ENCODE data around the gene EZR. TPM values are rescaled to one million over a fixed set of nuclear protein-coding genes. Genes with fewer than 3 reads are reported as not detected.
A peak's percentile ranks its signal among the peaks of the same experiment; 100 is the strongest.

EZR gene
- total RNA-seq, 2 experiments from 2014 or later = 255 to 256 TPM

DNA sequence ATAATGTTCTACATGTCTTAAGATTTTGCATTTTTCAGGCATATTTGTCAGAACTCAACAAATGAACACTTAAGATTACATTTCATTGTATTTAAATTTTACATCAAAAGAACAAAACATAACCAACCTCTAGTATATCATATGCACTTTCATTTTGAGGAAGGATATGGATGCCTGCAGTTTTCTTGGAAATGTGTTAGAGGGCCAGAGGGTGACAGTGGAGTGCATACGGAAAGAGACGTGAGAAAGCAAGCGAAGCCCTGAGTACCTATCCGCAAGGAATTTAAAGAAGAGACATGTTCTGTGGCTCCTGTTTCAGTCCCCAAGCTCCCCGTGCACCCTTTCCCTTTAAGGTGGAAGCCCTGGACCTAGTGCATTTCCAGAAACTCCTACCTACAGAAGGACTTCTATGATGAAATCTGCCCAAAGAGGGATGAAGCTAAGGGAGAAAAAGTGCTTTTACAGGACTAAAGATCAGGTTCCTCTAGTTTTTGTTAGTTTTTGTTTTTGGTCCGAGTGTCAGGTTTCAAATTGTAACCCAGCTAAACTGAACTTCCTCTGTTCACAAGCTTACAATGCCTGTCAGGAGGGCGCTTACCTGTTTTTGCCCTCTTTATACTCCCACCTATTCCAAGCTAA, 38.8 kb downstream of the EZR start:
- peak overlapping the region; percentile 60 for H3K27ac Mint-ChIP-seq
- H3K4me3 Mint-ChIP-seq = no peak overlapping the region
- ChIA-PET CTCF (interaction anchor here (0.7 to 0.9 kb wide), 2 partner anchors 191 to 193 kb away, joined by 3 read pairs; no protein-coding TSS in a partner anchor), POLR2A (interaction anchor here (1.2 kb wide), 1 partner anchor 44 kb away, joined by 3 read pairs; no protein-coding TSS in a partner anchor)
- H3K9me3 Mint-ChIP-seq = no peaks in the 10 kb centered on the region
- H3K4me1 Mint-ChIP-seq (ENCODE audit: low read depth) = peaks cover 36% of the 10 kb centered on the region
- intact Hi-C loops (cut with micrococcal nuclease) = no loop called here
- peaks cover 85% of the 10 kb centered on the region for H3K36me3 Mint-ChIP-seq
- H3K27me3 Mint-ChIP-seq = no peaks in the 10 kb centered on the region
- DNase-seq = no peak

DNA sequence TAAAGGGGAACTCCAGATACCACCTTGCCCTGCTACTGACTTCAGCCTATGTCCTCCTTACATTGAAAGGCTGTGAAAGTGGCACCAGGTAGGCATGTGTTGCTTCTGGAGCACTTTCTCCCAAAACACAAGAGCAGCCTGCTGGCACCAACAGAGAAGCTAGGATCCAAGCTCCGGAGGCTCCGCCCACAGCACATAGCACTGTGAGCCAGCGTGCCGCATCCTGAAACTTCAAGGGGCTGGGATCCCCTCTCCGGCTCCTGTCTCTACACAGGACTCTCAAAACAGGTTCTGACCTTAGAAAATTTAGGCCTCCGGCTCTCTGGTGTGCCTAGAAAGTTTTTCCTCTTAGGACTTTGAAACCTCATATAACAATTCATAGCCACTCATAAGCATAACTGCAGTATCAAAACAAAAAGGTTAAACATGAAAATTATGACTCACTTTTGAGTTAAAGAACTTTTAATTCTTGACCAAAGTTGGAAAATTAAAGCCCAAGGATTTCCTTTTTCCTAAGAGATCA, 41.1 kb downstream of the EZR start:
- peaks cover 83% of the 10 kb centered on the region for H3K36me3 Mint-ChIP-seq
- H3K4me1 Mint-ChIP-seq (ENCODE audit: low read depth) = peaks cover 46% of the 10 kb centered on the region
- intact Hi-C loops (cut with micrococcal nuclease) = loop anchor here (5.0 kb wide), 1 partner anchor 194 kb away; no protein-coding TSS in a partner anchor
- H3K4me3 Mint-ChIP-seq = no peak overlapping the region
- H3K9me3 Mint-ChIP-seq = no peaks in the 10 kb centered on the region
- ChIA-PET POLR2A (no interaction called here), CTCF (no interaction called here)
- H3K27ac Mint-ChIP-seq = peak overlapping the region; percentile 85
- no peaks in the 10 kb centered on the region for H3K27me3 Mint-ChIP-seq
- no peak for DNase-seq

DNA sequence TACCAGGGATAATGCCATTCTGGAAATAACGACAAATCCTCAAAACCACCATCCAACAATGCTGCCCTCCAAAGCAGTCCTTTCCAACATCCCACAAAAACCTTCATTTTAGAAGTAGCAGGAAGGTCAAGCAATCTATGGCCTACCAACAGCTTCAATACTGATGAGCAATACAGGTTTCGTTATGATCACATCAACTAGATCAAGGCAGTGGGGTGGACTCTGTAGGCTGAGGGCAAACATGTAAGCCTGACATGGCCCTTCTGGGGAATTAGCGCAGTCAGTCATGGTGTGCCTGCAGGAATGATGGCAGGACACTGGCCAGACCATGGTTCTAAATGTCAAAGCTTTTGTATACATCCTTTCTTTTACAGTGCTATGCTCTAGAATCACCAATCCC, 41.7 kb downstream of the EZR start:
- H3K4me3 Mint-ChIP-seq = no peak overlapping the region
- ChIA-PET CTCF (no interaction called here), POLR2A (no interaction called here)
- H3K4me1 Mint-ChIP-seq (ENCODE audit: low read depth) = peaks cover 51% of the 10 kb centered on the region
- peaks cover 82% of the 10 kb centered on the region for H3K36me3 Mint-ChIP-seq
- no peaks in the 10 kb centered on the region for H3K27me3 Mint-ChIP-seq
- DNase-seq = no peak
- H3K9me3 Mint-ChIP-seq = no peaks in the 10 kb centered on the region
- peak overlapping the region; percentile 85 for H3K27ac Mint-ChIP-seq
- intact Hi-C loops (cut with micrococcal nuclease) = loop anchor here (5.0 kb wide), 1 partner anchor 195 kb away; no protein-coding TSS in a partner anchor

DNA sequence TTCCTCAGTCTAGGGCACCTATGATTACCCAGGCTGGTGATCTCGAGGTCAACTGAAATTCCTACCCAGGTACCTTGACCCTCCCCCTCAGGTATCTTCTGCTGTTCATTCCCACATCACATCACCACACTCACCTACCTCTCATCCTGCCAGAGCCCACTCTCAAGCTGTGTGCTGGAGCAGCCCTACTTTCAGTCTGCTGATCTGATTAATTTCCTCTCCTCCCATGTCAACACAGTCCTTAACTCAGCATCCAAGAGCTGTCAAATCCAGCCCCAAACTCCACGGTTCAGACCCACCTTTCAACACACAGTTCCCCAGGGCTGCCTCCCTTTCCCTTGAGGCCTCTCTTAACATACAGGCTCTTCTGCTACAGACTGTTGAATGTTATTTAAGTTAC, 42.4 kb downstream of the EZR start:
- Mint-ChIP-seq H3K36me3 (peaks cover 82% of the 10 kb centered on the region), H3K9me3 (no peaks in the 10 kb centered on the region), H3K27ac (peak overlapping the region; percentile 85), H3K4me3 (no peak overlapping the region), H3K27me3 (no peaks in the 10 kb centered on the region), H3K4me1 (ENCODE audit: low read depth) (peaks cover 59% of the 10 kb centered on the region)
- ChIA-PET POLR2A (no interaction called here), CTCF (no interaction called here)
- no peak for DNase-seq
- intact Hi-C loops (cut with micrococcal nuclease) = loop anchor here (5.0 kb wide), 1 partner anchor 196 kb away; no protein-coding TSS in a partner anchor

DNA sequence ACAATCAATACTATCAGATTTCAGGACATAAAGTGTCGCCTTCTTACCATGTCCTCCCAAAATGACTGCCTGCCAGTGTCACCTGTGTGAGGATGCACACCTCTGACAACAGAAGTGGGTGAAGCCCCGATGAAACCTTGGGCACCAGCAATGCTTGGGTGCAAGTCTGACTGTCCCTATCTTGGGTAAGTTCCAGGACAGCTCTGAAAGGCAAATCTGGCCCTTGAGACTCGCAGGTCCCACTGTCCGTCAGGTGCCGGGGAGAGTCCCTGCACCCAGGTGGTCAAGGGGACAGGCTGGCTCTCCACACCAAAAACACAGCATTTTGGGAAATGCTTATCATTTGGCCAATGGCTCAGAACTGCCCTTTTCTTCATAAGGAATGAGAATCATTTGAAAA, 43.3 kb downstream of the EZR start:
- POLR2A ChIA-PET = no interaction called here
- Mint-ChIP-seq H3K4me1 (ENCODE audit: low read depth) (peaks cover 65% of the 10 kb centered on the region), H3K27me3 (no peaks in the 10 kb centered on the region), H3K4me3 (no peak overlapping the region), H3K9me3 (no peaks in the 10 kb centered on the region), H3K27ac (no peak overlapping the region), H3K36me3 (peaks cover 81% of the 10 kb centered on the region)
- intact Hi-C loops (cut with micrococcal nuclease) = loop anchor here (5.0 kb wide), 1 partner anchor 196 kb away; no protein-coding TSS in a partner anchor
- CTCF ChIA-PET = no interaction called here
- DNase-seq = no peak

DNA sequence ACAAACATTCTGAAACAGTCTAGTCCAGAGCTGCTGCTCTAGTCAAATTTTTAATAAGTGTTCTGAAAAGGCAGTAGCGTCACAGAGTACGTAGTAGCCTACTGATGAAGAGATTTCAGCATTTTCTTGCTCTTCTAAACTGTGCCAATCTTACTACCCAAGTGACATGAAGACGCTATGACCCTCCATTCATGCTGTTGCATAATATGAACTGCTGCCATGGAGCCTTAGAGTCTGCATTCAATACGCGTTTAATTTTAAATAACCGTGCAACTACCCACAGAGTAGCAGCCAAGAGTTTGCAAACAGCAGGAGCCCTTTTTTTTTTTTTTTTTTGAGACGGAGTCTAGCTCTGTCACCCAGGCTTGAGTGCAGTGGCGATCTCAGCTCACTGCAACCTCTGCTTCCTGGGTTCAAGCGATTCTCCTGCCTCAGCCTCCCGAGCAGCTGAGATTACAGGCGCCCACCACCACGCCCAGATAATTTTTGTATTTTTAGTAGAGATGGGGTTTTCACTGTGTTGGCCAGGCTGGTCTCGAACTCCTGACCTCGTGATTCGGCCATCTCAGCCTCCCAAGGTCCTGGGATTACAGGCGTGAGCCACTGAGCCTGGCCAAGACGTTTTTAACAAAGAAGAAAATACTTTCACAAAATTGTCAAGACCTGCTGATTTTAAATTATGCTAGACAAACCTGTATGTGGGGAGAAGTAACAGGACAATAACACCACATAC, 44.3 kb downstream of the EZR start:
- Mint-ChIP-seq H3K27ac (no peak overlapping the region), H3K27me3 (no peaks in the 10 kb centered on the region), H3K4me3 (no peak overlapping the region), H3K9me3 (no peaks in the 10 kb centered on the region), H3K4me1 (ENCODE audit: low read depth) (peaks cover 68% of the 10 kb centered on the region), H3K36me3 (peaks cover 83% of the 10 kb centered on the region)
- DNase-seq = no peak
- intact Hi-C loops (cut with micrococcal nuclease) = loop anchor here (5.0 kb wide), 1 partner anchor 197 kb away; no protein-coding TSS in a partner anchor
- ChIA-PET CTCF (interaction anchor here (1.6 kb wide), 1 partner anchor 84 kb away, joined by 6 read pairs; no protein-coding TSS in a partner anchor), POLR2A (no interaction called here)

DNA sequence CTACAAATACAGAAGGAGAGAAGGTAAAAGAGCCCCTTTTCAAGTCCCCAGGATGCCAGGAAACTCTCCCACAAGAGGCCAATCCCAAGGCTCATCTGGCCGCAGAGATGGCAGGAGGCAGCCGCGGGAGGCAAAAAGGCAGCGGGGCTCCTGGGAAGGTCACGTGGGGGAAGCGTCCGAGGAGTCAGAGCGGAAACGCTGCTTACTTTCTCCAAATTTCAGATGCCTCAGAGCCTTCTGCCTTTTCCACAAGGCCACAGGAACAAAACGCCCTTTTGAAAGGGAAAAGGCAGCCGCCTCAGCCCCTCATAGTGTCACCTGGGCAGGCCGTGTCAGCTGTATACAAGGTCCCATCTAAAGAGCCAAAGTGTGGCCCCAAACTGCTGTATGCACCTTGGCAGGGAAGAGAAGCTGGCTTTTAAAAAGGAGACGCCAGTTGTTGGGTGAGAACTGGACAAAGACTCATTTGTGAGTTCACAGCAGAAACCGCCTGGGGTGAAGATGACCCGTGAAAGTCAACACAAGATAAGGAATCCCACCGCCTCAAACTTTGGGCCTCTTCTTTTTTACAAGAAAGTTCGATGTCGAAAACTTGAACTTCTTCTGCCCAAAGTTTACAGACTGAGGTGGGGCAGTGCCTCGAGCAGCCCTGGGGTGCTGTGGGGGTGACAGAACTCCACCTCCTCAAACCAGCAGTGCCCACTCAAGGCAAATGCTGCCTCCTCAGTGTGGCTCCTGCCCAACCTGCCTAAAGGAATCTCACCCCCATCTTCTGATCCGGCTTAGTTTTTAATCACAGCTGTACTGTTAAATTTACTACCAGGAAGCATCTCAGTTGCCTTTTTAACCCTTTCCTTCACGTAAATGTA, 45.4 kb downstream of the EZR start:
- H3K4me1 Mint-ChIP-seq (ENCODE audit: low read depth) = peaks cover 62% of the 10 kb centered on the region
- peak overlapping the region; percentile 78 for H3K27ac Mint-ChIP-seq
- DNase-seq = no peak
- POLR2A ChIA-PET = interaction anchor here (0.6 kb wide), 1 partner anchor 11 kb away, joined by 3 read pairs; no protein-coding TSS in a partner anchor
- no peak overlapping the region for H3K4me3 Mint-ChIP-seq
- CTCF ChIA-PET = interaction anchor here (1.6 kb wide), 1 partner anchor 83 kb away, joined by 6 read pairs; no protein-coding TSS in a partner anchor
- H3K27me3 Mint-ChIP-seq = no peaks in the 10 kb centered on the region
- H3K9me3 Mint-ChIP-seq = no peaks in the 10 kb centered on the region
- intact Hi-C loops (cut with micrococcal nuclease) = no loop called here
- peaks cover 86% of the 10 kb centered on the region for H3K36me3 Mint-ChIP-seq

DNA sequence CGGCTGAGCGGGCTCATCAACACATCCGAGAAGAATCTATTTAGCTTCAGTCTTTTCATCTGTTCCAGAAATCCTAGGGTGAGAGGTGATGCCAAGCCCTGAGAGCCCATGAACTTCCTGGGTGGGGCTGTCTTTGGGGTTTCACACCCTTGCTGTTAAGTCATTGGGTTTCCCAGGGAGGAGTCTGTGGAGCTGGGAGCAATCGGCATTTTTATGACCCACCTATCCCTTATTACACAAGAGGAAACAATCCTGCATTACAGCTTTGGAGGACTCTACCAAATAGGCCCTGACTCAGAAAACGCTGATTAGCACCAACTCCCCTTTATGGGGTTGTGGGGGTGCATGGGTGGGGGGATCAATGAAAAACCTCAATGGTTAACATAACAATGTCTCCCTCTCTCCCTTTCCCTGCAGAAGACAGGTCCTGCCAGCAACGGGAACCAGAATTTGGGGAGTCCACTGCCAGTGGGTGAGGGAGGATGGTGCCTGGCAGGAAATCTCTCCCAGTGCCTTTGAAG, 46.3 kb downstream of the EZR start:
- no peak for DNase-seq
- Mint-ChIP-seq H3K4me1 (ENCODE audit: low read depth) (peaks cover 55% of the 10 kb centered on the region), H3K4me3 (no peak overlapping the region), H3K9me3 (no peaks in the 10 kb centered on the region), H3K36me3 (peaks cover 84% of the 10 kb centered on the region), H3K27ac (peak overlapping the region; percentile 78), H3K27me3 (no peaks in the 10 kb centered on the region)
- CTCF ChIA-PET = interaction anchor here (1.2 to 2.3 kb wide), 2 partner anchors 20 to 201 kb away, joined by 4 to 6 read pairs; no protein-coding TSS in a partner anchor
- intact Hi-C loops (cut with micrococcal nuclease) = no loop called here
- POLR2A ChIA-PET = interaction anchor here (1.0 to 2.3 kb wide), 2 partner anchors 10 to 47 kb away, joined by 3 to 7 read pairs; no protein-coding TSS in a partner anchor

DNA sequence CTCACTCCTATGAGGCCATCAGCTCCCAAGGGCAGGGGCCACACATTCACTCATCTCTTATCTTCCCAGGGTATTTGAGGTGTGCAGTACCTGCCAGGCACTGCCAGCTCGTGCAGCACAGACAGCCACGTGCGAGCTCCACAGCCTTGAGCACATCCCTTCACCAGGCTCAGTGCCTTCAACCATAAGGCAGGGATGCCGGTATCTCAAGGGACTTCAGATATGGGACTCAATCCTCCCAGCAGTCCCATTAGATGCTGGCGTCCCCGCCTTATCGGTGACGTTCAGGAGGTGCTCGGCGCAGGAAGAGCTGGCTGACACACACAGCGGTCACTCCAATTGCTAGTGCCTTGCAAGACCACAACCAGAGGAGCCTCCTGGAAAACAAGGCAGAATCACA, 47.0 kb downstream of the EZR start:
- ChIA-PET POLR2A (interaction anchor here (1.0 to 2.3 kb wide), 2 partner anchors 10 to 48 kb away, joined by 3 to 7 read pairs; no protein-coding TSS in a partner anchor), CTCF (interaction anchor here (1.2 to 2.3 kb wide), 3 partner anchors 21 to 202 kb away, joined by 3 to 6 read pairs (median 4); no protein-coding TSS in a partner anchor)
- Mint-ChIP-seq H3K27ac (peak overlapping the region; percentile 78), H3K36me3 (peaks cover 84% of the 10 kb centered on the region), H3K4me1 (ENCODE audit: low read depth) (peaks cover 47% of the 10 kb centered on the region), H3K27me3 (no peaks in the 10 kb centered on the region), H3K9me3 (no peaks in the 10 kb centered on the region), H3K4me3 (no peak overlapping the region)
- no peak for DNase-seq
- intact Hi-C loops (cut with micrococcal nuclease) = no loop called here

DNA sequence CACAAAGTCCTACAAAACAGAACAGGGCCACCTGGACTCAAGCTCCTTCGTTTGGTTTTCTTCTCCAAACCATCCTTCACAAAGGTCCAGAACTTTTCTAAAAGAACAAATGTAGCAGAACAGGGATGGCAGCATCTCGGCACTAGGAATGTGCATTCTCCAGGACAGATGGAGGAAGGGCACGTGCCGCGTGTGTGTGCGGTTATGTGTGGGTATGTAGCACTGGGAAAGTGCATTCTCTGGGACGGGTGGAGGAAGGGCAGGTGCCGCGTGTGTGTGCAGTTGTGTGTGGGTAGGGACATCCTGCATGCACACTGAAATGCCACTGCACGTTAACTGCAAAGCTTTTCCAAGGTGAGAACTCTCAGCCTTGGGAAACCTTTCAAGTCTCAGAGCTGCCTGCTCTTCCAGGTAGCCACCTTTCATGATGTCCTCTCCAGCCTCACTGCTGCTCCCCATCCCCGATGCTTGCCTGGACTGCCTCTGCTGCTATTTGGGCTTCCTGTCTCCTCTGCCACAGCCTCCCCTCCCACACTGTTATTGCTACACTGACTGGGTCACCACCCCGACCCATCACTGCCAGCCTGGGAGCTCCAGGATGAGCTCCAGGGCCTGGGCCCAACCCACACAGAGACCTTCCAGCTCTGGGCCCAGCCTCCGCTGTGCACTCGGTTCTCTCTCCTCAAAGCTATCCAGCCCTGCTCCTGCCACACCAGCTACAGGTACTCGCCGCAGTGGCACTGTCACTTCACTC, 47.6 kb downstream of the EZR start:
- CTCF ChIA-PET = interaction anchor here (1.2 to 2.3 kb wide), 3 partner anchors 22 to 202 kb away, joined by 3 to 6 read pairs (median 4); no protein-coding TSS in a partner anchor

More for the DNA sequence above, 47.6 kb downstream of the EZR start:
- Mint-ChIP-seq H3K9me3 (no peaks in the 10 kb centered on the region), H3K27ac (peak overlapping the region; percentile 78), H3K36me3 (peaks cover 84% of the 10 kb centered on the region), H3K4me3 (no peak overlapping the region), H3K27me3 (no peaks in the 10 kb centered on the region), H3K4me1 (ENCODE audit: low read depth) (peaks cover 41% of the 10 kb centered on the region)
- no peak for DNase-seq
- intact Hi-C loops (cut with micrococcal nuclease) = no loop called here
- POLR2A ChIA-PET = interaction anchor here (0.6 to 2.3 kb wide), 3 partner anchors 9 to 311 kb away, joined by 3 to 7 read pairs (median 3); no protein-coding TSS in a partner anchor

All from activated CD4-positive, alpha-beta memory T cell treated with anti-CD3 and anti-CD28 coated beads for 36 hours (primary cell).